H1 (cell line): Measurements from ENCODE around the gene SMIM41. TPM values are rescaled to one million over a fixed set of nuclear protein-coding genes. Genes with fewer than 3 reads are reported as not detected.

Source experiments
- CTCF ChIA-PET: fragments of 300-600 bp; sonication (Branson Sonifier 250); formaldehyde crosslinking; loops from one replicate; lab custom pipeline; 2021; ENCODE audit not compliant: partially characterized antibody; lab: Charles Lee
- POLR2A ChIA-PET: fragments of 300-600 bp; sonication (Branson Sonifier 250); formaldehyde crosslinking; loops from one replicate; lab custom pipeline; 2021; ENCODE audit warnings: inconsistent platforms; ENCODE audit not compliant: partially characterized antibody; lab: Charles Lee
- DNase-seq, 2 experiments: peaks; one replicate each; pipeline versions ENCODE4 v3.0.0 to v3.0.0-alpha.2; 2010 to 2022; ENCODE audit warnings: low spot score in 2 of 2, low read depth in 1 of 2, mixed read lengths in 1 of 2
- FAIRE-seq: peaks from 2 replicates; lab custom pipeline; 2011; peaks lifted over from hg19 to GRCh38; lab: Jason Lieb, UNC
- H2AFZ ChIP-seq: 2 replicates; pipeline ENCODE4 v1.8.1; 2012; ENCODE audit warnings: low read length, inconsistent platforms
- H2AK5ac ChIP-seq: 2 replicates; pipeline ENCODE4 v1.6.1; 2013; ENCODE audit warnings: low read depth, low read length
- H2BK120ac ChIP-seq: replicated peaks from 2 replicates; pipeline ENCODE3; 2013; ENCODE audit warnings: low read depth, low read length, inconsistent platforms
- H2BK12ac ChIP-seq: 2 replicates; pipeline ENCODE4 v1.6.1; 2013; ENCODE audit warnings: low read depth, low read length
- H2BK15ac ChIP-seq: 2 replicates; pipeline ENCODE4 v1.6.1; 2013; ENCODE audit warnings: low read length
- H2BK20ac ChIP-seq: 2 replicates; pipeline ENCODE4 v1.6.1; 2013; ENCODE audit warnings: low read length
- H2BK5ac ChIP-seq: 2 replicates; pipeline ENCODE4 v1.6.1; 2013; ENCODE audit warnings: low read depth, low read length
- H3K14ac ChIP-seq: 2 replicates; pipeline ENCODE4 v1.6.1; 2013; ENCODE audit warnings: inconsistent platforms; ENCODE audit not compliant: insufficient read length
- H3K18ac ChIP-seq: 2 replicates; pipeline ENCODE4 v1.6.1; 2013; ENCODE audit warnings: low read length; ENCODE audit errors: extremely low read depth
- H3K23ac ChIP-seq: 2 replicates; pipeline ENCODE4 v1.6.1; 2013; ENCODE audit warnings: inconsistent platforms; ENCODE audit not compliant: insufficient read length
- H3K23me2 ChIP-seq: 2 replicates; pipeline ENCODE4 v1.6.1; 2013; ENCODE audit warnings: low read depth, low read length
- H3K27ac ChIP-seq: 2 replicates; pipeline ENCODE4 v1.6.1; 2011; ENCODE audit warnings: low read depth, low read length, inconsistent platforms
- H3K27me3 ChIP-seq, 4 experiments: replicated peaks in 1 of 4; 1 replicate in 1 of 4; 2 replicates in 3 of 4; pipeline versions ENCODE4 v1.6.1 to v1.8.1; 2011 to 2013; ENCODE audit warnings: low read length in 3 of 4, mild to moderate bottlenecking in 3 of 4, inconsistent platforms in 2 of 4, mixed read lengths in 2 of 4, moderate library complexity in 1 of 4; ENCODE audit not compliant: control insufficient read depth in 3 of 4, insufficient read depth in 3 of 4; ENCODE audit errors: extremely low read depth in 1 of 4
- H3K36me3 ChIP-seq, 4 experiments: 2 replicates each; pipeline versions ENCODE4 v1.6.1 to v1.8.1; 2011 to 2013; ENCODE audit warnings: mild to moderate bottlenecking in 4 of 4, low read length in 3 of 4, moderate library complexity in 2 of 4, control low read depth in 1 of 4, inconsistent platforms in 1 of 4; ENCODE audit not compliant: insufficient read depth in 4 of 4, control insufficient read depth in 2 of 4
- H3K4ac ChIP-seq: replicated peaks from 2 replicates; pipeline ENCODE3; 2013; ENCODE audit warnings: low read length, low read depth, mixed read lengths, inconsistent platforms; ENCODE audit not compliant: insufficient read length
- H3K4me1 ChIP-seq, 4 experiments: replicated peaks in 1 of 4; 1 replicate in 1 of 4; 2 replicates in 3 of 4; pipeline versions ENCODE4 v1.6.1 to v1.8.1; 2011 to 2013; ENCODE audit warnings: low read length in 3 of 4, inconsistent platforms in 2 of 4, mixed read lengths in 1 of 4; ENCODE audit not compliant: insufficient read depth in 4 of 4, control insufficient read depth in 3 of 4
- H3K4me2 ChIP-seq, 2 experiments: 2 replicates each; pipeline versions ENCODE4 v1.6.1 to v1.8.1; 2011 to 2013; ENCODE audit warnings: low read depth in 2 of 2, low read length in 2 of 2, control low read depth in 1 of 2, inconsistent platforms in 1 of 2, mild to moderate bottlenecking in 1 of 2; ENCODE audit not compliant: insufficient read depth in 1 of 2
- H3K4me3 ChIP-seq, 4 experiments: fragments of 200-600, 300-600 bp in 1 of 4; sonication (generic), shearing (Covaris generic), sonication (Bioruptor Twin) in 1 of 4; 2 replicates each; pipeline versions ENCODE4 v1.5.1 to v1.8.1; 2011 to 2016; ENCODE audit warnings: low read length in 4 of 4, low read depth in 3 of 4, control low read depth in 2 of 4, inconsistent platforms in 2 of 4, mild to moderate bottlenecking in 2 of 4, mixed read lengths in 1 of 4, moderate library complexity in 1 of 4; ENCODE audit not compliant: insufficient read depth in 2 of 4; ENCODE audit errors: extremely low read depth in 1 of 4
- H3K56ac ChIP-seq: replicated peaks from 2 replicates; pipeline ENCODE3; 2013; ENCODE audit warnings: low read depth, mild to moderate bottlenecking, mixed read lengths, low read length, inconsistent platforms; ENCODE audit not compliant: insufficient read length
- H3K79me1 ChIP-seq: 2 replicates; pipeline ENCODE4 v1.6.1; 2013; ENCODE audit warnings: low read depth, low read length, control low read depth
- H3K79me2 ChIP-seq, 2 experiments: 2 replicates each; pipeline versions ENCODE4 v1.6.1 to v1.8.1; 2012 to 2013; ENCODE audit warnings: low read length in 2 of 2, mild to moderate bottlenecking in 2 of 2, inconsistent platforms in 1 of 2; ENCODE audit not compliant: insufficient read depth in 2 of 2, control insufficient read depth in 1 of 2
- H3K9ac ChIP-seq, 4 experiments: replicated peaks in 1 of 4; 1 replicate in 1 of 4; 2 replicates in 3 of 4; pipeline versions ENCODE4 v1.6.1 to v1.8.1; 2011 to 2013; ENCODE audit warnings: low read depth in 3 of 4, low read length in 3 of 4, control low read depth in 2 of 4, mild to moderate bottlenecking in 2 of 4, moderate library complexity in 2 of 4, inconsistent platforms in 1 of 4; ENCODE audit errors: extremely low read depth in 1 of 4
- H3K9me3 ChIP-seq, 2 experiments: 2 replicates each; pipeline versions ENCODE4 v1.6.1 to v1.8.1; 2012 to 2013; ENCODE audit warnings: mild to moderate bottlenecking in 2 of 2, moderate library complexity in 2 of 2, control low read depth in 1 of 2, inconsistent platforms in 1 of 2, low read depth in 1 of 2, low read length in 1 of 2, mixed read lengths in 1 of 2; ENCODE audit not compliant: insufficient read depth in 2 of 2
- H4K20me1 ChIP-seq, 2 experiments: replicated peaks in 1 of 2; 2 replicates each; pipeline versions ENCODE3 to v1.8.1; 2011 to 2013; ENCODE audit warnings: inconsistent platforms in 2 of 2, low read length in 2 of 2, mild to moderate bottlenecking in 1 of 2; ENCODE audit not compliant: insufficient read depth in 2 of 2, control insufficient read depth in 1 of 2
- H4K5ac ChIP-seq: 2 replicates; pipeline ENCODE4 v1.6.1; 2013; ENCODE audit warnings: low read length, low read depth, mixed read lengths, inconsistent platforms; ENCODE audit not compliant: insufficient read length
- H4K8ac ChIP-seq: 2 replicates; pipeline ENCODE4 v1.8.0; 2013; ENCODE audit warnings: mild to moderate bottlenecking, moderate library complexity, low read length, inconsistent platforms; ENCODE audit not compliant: insufficient read depth; ENCODE audit errors: extremely low read depth
- H4K91ac ChIP-seq: replicated peaks from 2 replicates; pipeline ENCODE3; 2013; ENCODE audit warnings: low read length, mixed read lengths, inconsistent platforms; ENCODE audit not compliant: insufficient read length
- CREB1 ChIP-seq: IDR thresholded peaks from 2 replicates; pipeline ENCODE4 v1.6.1; 2012; ENCODE audit warnings: inconsistent platforms
- EP300 ChIP-seq, 2 experiments: IDR thresholded peaks; 1 replicate in 1 of 2; 2 replicates in 1 of 2; pipeline ENCODE4 v1.6.1; 2011 to 2012; ENCODE audit warnings: low read depth in 2 of 2, low read length in 2 of 2, mild to moderate bottlenecking in 2 of 2, borderline replicate concordance in 1 of 2, inconsistent platforms in 1 of 2, moderate library complexity in 1 of 2
- EZH2 ChIP-seq: fragments of 200-600 bp; sonication (generic); IDR thresholded peaks from 2 replicates; pipeline ENCODE4 v1.7.1; 2012; ENCODE audit warnings: low read depth, mild to moderate bottlenecking, moderate library complexity, low read length, inconsistent platforms; ENCODE audit not compliant: severe bottlenecking
- GABPA ChIP-seq: IDR thresholded peaks from 2 replicates; pipeline ENCODE4 v1.6.1; 2011; ENCODE audit warnings: mild to moderate bottlenecking, low read length, moderate library complexity, borderline replicate concordance; ENCODE audit not compliant: insufficient read depth
- NRF1 ChIP-seq: IDR thresholded peaks from 2 replicates; pipeline ENCODE4 v1.6.1; 2011; ENCODE audit warnings: mild to moderate bottlenecking, low read depth, low read length, improper control_type of control experiment
- POLR2AphosphoS5 ChIP-seq: IDR thresholded peaks from 2 replicates; pipeline ENCODE4 v1.6.1; 2011; ENCODE audit warnings: low read depth, low read length
- RBBP5 ChIP-seq: IDR thresholded peaks from 2 replicates; pipeline ENCODE4 v1.7.1; 2012; ENCODE audit warnings: low read depth, mild to moderate bottlenecking, inconsistent platforms, low read length, moderate library complexity, borderline replicate concordance
- RNF2 ChIP-seq: fragments of 200-900, 300-1000 bp; sonication (generic); IDR thresholded peaks from 2 replicates; pipeline ENCODE4 v1.7.1; 2016; ENCODE audit warnings: borderline replicate concordance, low read depth, mild to moderate bottlenecking, antibody characterized with exemption, low read length; ENCODE audit not compliant: poor library complexity, severe bottlenecking; ENCODE audit errors: missing control alignments
- TAF1 ChIP-seq: IDR thresholded peaks from 2 replicates; pipeline ENCODE4 v1.6.1; 2011; ENCODE audit warnings: mild to moderate bottlenecking, low read depth, low read length
- TBP ChIP-seq: IDR thresholded peaks from 2 replicates; pipeline ENCODE4 v1.6.1; 2011; ENCODE audit warnings: low read depth, low read length, improper control_type of control experiment
- WGBS, 2 experiments: shearing (Covaris generic) in 1 of 2; methylation state at CpG; one replicate each; pipeline versions ENCODE4 v1.1.6 to v1.1.7; 2013 to 2015; ENCODE audit warnings: low lambda C conversion rate in 2 of 2, mixed read lengths in 2 of 2, inconsistent platforms in 1 of 2, low coverage in 1 of 2, missing lambda C conversion rate in 1 of 2; ENCODE audit not compliant: insufficient replicate concordance in 2 of 2, insufficient coverage in 1 of 2, insufficient read length in 1 of 2; ENCODE audit errors: extremely low coverage in 1 of 2, missing lambda C conversion rate in 1 of 2; 5-methylcytosine and 5-hydroxymethylcytosine counted together
- polyA plus RNA-seq, 7 experiments: library from polyadenylated mRNA; depleted of rRNA in 3 of 7; stranded (reverse) in 5 of 7; unstranded in 2 of 7; fragments of >200 nt in 5 of 7; fragments of 200-250 nt in 2 of 7; gene quantifications; 1 replicate in 5 of 7; 2 replicates in 1 of 7; 4 replicates in 1 of 7; pipeline versions ENCODE4 v1.2.1 to v1.2.3, GENCODE V29; 2011 to 2013; ENCODE audit warnings: missing spikeins in 2 of 7, mixed read lengths in 2 of 7
- total RNA-seq: library from RNA; stranded (reverse); fragmentation: NEBNext Ultra II Directional; extraction: Animal tissue kit (Norgen Biotek cat#: 25700); gene quantifications from 2 replicates; pipeline ENCODE4 v1.2.1, GENCODE V29; 2021

The SMIM41 gene
- total and polyA plus RNA-seq, 2 of the 8 experiments (the other 6 are each of a cell fraction or from before 2014, with no cell fraction given), result 0.28 to 0.98 TPM

DNA sequence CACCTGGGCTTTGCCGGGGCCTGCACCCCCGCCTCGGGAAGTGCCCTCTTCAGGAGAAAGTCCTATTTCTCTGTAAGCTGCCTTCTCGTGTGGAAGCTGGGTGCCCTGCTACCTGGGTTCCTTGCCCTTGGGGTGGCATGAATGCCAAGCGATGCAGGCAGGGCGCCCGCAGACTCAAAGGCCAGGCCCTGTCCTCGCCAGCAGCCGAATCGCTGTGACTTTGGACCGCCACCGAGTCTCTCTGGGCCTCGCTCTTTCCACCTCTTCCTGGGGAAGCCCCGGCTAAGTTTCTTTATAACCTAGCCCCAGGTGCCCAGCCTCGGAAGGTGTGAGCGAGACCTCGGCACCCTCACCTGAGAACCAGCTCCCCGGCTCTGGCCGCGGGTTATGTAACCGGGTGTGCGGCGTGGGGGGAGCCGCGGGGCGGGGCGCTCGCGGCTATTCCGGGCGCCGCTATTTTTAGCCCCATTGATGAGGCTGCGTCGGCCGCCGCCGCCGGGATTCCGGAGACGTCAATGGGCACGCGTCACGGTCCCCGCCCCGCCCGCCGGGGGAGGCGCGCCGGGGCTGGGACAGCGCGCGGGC, 42.8 kb upstream of the SMIM41 start:
- Histone ChIP-seq H3K9me3 (no peaks in the 10 kb centered on the region), H2AFZ (no peak overlapping the region; the same call in 1 of the 2 replicates), H3K27ac (no peak overlapping the region), H2BK5ac (0 out of 2 replicates have a peak overlapping the region, but pooled peaks have one; percentile 52), H3K18ac (peak overlapping the region; percentile 4; the same call in 1 of the 2 replicates), H2BK20ac (no peak overlapping the region), H2BK12ac (peak overlapping the region; percentile 94; the same call in 1 of the 2 replicates), H3K23ac (no peak overlapping the region), H3K4me1 (peaks cover 4 to 10% (median 6%) of the 10 kb centered on the region in 4 experiments; a peak in 6 of 7 replicates), H3K23me2 (peaks cover 2% of the 10 kb centered on the region; the same call in 1 of the 2 replicates), H3K4me2 (peak overlapping the region; percentile 67 to 68), H3K56ac (peak overlapping the region; percentile 3), H4K5ac (no peak overlapping the region), H2BK15ac (peak overlapping the region; percentile 46; the same call in 1 of the 2 replicates), H3K36me3 (no peaks in the 10 kb centered on the region), H2BK120ac (no peak overlapping the region), H3K79me2 (peaks cover 0 to 24% of the 10 kb centered on the region in 2 experiments; a peak in 3 of 4 replicates), H3K14ac (no peak overlapping the region), H4K20me1 (peaks cover 2 to 7% of the 10 kb centered on the region in 2 experiments), H3K27me3 (peaks cover 2 to 32% (median 22%) of the 10 kb centered on the region in 4 experiments; a peak in 6 of 7 replicates), H3K4me3 (peak overlapping the region; percentile 44 to 63 (median 52)), H3K4ac (no peak overlapping the region), H3K9ac (peak overlapping the region in 3 of 4 experiments; percentile 3 to 36 (median 34); a peak in 3 of 7 replicates), H3K79me1 (peaks cover 4% of the 10 kb centered on the region; the same call in 1 of the 2 replicates), H4K91ac (peak overlapping the region; percentile 69), H2AK5ac (peak overlapping the region; percentile 48; the same call in 1 of the 2 replicates), H4K8ac (peak overlapping the region; percentile 72; the same call in 1 of the 2 replicates)
- DNase-seq (peak in 1 of 2 experiments; percentile 78), FAIRE-seq (no peak)
- CTCF ChIA-PET, result interaction anchor here (1.1 to 15.8 kb wide), 5 partner anchors 11 to 85 kb away, joined by 3 to 294 read pairs (median 4); no protein-coding TSS in a partner anchor
- WGBS, 2 experiments, result 29% methylated on average over 23 of the region's 53 CpGs; no CpG with 5 or more reads in 1 of the 2 experiments
- POLR2A ChIA-PET, result interaction anchor here (0.8 to 6.6 kb wide), 9 partner anchors 8 to 86 kb away, joined by 3 to 56 read pairs (median 5); partner anchors contain the start of genes ATG101 and NR4A1
- peak in 1 of 2 experiments; percentile 45; a peak in 1 of 3 replicates for TF ChIP-seq EP300 (IDR thresholded peaks at IDR 0.05; ENCODE audit: borderline replicate concordance in 1 of 2, low read depth in 2 of 2, low read length in 2 of 2)
- no peak for TF ChIP-seq GABPA
- no peak for TF ChIP-seq NRF1
- 0 out of 2 replicates have a peak, but pooled peaks have one; percentile 43 for TF ChIP-seq POLR2AphosphoS5
- TF ChIP-seq TBP, result peak; percentile 36; the same call in 1 of the 2 replicates
- no peak for TF ChIP-seq RNF2
- peak; percentile 2 for TF ChIP-seq EZH2
- peak; percentile 87 for TF ChIP-seq CREB1
- peak; percentile 32; the same call in 1 of the 2 replicates for TF ChIP-seq TAF1
- TF ChIP-seq RBBP5, result peak; percentile 36; the same call in 1 of the 2 replicates
